HepG2 (cell line): ENCODE results near the gene SEMA6D.

ENCODE experiments used
- EZH2 ChIP-seq: conservative IDR thresholded peaks from 2 replicates; pipeline ENCODE4 v1.6.1; 2012; ENCODE audit warnings: mild to moderate bottlenecking, low read depth, low read length, moderate library complexity
- TF ChIP-seq, protein P1 (sequence below): IDR thresholded peaks from 2 replicates; pipeline ENCODE4 v1.6.1; 2016; ENCODE audit warnings: low read depth, borderline replicate concordance

DNA sequence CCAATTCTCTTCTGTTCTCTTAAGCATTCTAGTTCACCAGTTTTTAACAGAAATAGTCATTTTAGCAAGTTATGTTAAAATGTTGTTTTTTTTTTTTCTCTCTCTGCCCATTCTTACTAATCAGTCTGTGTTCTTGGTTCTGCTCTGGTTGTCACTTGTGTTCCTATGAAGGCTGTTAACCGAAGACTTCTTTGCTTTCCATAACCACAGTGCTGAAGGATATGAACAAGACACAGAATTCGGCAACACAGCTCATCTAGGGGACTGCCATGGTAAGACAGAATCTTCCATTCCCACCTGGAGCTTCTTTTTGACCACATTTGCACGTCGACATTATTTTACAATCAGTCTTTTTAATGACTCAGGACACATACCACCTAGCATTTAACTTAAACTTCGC is 49.1 kb downstream of the SEMA6D start:
- no peak for TF ChIP-seq EZH2
- TF ChIP-seq, protein P1, sequence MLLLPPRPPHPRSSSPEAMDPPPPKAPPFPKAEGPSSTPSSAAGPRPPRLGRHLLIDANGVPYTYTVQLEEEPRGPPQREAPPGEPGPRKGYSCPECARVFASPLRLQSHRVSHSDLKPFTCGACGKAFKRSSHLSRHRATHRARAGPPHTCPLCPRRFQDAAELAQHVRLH (CRISPR knock-in tag): no peak
